HG02943 (cell line): ENCODE results near the gene FMNL2.

Source experiments
- ATAC-seq: cut with Tn5 transposase; IDR thresholded peaks from one replicate; pipeline ENCODE4 v1.9.1; 2021; ENCODE audit warnings: mild to moderate bottlenecking, low read depth, moderate library complexity; ENCODE audit not compliant: unreplicated experiment

Gene FMNL2

DNA sequence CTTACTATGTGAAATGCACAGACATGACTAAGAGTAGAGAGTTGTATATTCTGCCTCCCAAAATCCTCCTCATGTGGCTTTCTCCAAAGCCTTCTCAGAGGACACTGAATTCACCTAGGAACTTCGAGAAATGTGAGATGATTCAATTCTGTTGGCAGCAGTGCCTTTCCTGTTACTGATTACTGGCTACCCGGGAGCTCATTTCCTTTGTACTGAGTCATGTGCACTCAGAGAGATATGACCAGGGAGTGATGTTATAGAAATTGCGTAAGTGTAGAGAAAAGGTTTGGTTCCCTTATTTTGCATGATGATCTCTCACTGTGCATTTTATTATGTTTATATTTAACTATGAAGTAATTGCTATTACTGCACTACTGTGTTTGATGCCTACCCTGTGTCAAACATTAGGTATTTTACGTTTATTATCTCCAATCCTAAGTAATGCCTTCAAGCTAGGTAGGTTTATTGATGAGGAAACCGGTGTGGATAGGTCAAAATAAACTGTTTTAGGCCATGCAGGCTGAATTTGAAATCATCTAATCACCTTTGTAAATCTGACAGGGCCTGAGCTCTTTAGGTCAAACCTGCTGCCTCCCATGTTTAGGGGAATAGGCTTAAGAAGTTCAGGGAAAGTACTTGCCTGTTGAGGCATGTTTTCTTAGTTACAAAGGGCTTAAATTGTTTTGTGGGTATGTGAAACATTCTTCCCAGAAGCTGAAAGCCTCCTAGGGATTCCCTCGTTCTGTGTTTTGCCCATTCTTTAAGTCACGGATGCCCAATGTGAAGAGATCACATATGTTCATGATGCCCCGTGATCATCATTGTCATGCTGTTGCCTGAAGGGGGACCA is 86.8 kb downstream of the FMNL2 start:
- peak; percentile 89 for ATAC-seq

DNA sequence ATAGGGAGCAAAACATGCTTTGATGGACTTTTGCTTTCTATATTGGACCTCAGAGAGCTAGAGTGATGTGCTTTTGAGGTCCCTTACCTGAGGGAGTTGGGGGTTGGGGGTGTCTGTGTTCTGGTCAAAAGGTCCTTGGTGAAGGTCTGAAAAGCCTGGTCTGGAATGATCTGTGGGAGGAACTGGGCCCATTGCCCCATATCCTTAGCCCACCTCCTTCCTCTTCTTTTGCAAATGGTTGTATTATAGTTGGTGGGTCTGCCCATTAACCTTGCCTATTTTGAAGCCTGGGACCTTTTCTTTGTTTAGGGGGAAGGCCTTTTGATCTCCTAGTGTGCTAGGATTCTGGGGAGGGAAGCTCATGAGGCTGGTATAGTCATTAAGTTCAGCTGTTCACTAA is 88.7 kb downstream of the FMNL2 start:
- no peak for ATAC-seq

DNA sequence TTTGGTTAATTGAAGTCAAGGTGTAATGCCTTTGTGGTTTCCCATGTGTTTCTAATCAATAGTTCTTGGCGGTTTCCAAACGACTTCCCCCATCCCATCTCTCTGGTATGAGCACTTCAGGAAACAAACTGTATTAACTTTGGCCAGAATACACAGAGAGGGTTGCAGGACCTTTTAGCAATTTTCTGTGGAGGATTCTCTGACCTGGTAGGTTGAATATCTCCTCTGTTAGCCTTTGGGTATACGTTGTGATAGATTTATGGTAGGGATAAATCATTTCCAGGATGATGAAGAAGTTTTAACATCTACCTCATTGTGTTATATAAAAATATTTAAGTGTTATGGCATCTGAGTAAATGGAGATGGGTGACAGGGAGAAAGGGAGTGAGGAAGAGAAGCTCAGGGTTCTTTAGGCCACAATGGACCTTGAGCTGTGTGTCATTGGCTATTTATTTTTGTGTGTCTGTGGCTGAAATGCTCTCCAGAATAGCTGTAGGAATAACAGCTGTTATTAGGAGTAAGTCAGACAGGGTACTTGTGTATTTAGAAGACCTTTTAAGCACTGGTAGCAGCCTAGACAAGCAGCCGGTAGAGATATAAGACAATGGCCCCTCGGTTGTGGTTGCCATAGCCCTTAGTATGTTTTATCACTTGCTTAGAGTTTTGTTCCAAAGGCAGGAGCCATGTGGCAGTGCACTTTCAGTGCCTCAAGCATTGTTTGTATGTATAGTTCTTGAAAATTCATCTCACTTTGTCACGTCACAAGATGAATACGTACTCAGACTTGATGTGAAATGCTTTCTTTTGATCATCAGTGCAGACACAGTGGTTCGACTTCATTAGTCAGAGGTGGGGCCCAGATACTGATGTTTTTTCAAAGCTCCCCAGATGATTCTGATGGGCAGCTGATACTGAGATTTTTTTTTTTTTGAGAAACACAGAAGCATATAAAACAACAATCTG is 91.1 kb downstream of the FMNL2 start:
- ATAC-seq: no peak

DNA sequence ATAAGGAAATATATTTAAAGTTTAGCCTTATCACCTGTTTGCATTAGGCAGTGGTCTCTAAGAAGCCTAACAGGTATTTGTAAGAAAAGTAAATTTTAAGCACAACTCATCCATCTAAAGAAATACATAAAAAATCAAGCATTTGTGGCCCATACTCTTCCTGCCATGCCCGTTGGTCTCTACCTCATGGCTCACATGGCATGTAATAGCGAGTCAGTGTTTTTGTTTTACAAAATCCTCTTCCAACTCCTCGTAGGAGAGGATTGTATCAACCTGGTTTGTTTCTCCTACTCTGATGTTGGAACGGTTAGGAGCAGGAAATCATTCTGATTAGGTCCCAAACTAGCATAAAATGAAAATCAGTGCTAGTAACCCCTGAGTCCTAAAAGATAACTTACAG is 91.8 kb downstream of the FMNL2 start:
- ATAC-seq: no peak

DNA sequence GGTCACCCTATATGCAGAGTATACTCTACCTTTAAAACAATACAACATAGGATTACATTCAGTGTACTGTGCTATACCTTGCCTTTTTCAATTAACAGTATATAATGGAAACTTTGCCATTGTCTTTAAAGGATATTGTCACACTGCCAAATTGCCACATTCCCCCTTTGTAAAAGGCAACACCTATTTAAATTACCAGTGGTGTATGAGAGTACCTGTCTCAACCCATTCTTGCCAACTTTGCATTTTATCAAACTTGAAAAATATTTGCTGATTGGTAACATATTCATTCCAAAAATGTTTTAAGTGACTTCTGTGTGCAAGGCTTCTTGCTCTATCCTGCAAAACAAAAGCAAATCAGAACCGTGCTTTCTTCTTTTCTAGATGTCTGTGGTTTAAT is 92.9 kb downstream of the FMNL2 start:
- ATAC-seq: no peak

DNA sequence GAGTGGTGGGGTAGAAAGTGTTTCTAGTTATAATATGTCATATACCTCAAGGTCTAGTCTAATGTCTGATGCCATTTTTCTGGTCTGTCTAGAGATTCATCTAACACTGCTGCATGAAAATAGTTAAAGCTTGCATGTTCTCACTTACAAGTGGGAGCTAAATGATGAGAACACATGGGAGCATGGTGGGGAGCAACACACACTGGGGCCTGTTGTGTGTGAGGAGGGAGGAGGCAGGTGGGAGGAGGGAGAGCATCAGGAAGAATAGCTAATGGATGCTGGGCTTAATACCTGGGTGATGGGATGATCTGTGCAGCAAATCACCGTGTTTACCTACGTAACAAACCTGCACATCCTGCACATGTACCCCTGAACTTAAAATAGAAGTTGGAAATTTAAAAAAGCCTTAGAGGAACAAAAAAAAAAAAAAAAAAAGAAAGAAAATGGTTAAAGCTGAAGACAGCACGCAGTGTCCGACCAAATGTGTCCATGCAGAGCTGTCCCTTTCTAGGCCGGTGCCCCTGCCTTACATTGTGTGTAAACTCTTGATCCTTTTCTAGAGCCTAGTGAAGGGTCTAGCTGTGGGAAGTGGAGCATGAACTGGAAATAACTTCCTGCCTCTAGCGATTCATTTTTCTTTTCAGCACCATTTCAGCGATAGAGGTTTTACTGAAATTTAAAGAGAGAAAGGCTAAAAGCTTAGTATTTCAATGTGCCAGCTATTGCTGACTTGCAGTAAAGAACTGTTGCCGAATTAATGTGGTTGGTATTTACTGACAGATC is 94.0 kb downstream of the FMNL2 start:
- no peak for ATAC-seq

DNA sequence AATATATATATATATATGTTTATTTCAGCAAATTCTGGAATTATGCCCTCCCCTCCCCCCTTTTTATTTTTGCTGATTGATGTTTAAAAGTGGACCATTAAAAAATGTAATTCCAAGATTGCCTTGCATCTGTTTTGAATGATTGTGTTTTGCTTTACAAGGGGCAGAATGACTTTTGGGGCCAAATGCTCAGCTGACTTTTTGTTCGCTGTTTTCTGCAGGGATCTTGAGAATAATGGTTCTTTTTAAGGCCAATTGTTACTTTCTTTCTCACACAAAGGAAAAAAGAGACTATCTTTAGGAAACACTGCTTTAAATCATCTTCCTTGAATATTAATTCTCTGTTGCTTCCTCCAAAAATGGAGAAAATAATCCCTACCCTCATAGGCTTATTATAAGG is 95.9 kb downstream of the FMNL2 start:
- ATAC-seq: no peak

DNA sequence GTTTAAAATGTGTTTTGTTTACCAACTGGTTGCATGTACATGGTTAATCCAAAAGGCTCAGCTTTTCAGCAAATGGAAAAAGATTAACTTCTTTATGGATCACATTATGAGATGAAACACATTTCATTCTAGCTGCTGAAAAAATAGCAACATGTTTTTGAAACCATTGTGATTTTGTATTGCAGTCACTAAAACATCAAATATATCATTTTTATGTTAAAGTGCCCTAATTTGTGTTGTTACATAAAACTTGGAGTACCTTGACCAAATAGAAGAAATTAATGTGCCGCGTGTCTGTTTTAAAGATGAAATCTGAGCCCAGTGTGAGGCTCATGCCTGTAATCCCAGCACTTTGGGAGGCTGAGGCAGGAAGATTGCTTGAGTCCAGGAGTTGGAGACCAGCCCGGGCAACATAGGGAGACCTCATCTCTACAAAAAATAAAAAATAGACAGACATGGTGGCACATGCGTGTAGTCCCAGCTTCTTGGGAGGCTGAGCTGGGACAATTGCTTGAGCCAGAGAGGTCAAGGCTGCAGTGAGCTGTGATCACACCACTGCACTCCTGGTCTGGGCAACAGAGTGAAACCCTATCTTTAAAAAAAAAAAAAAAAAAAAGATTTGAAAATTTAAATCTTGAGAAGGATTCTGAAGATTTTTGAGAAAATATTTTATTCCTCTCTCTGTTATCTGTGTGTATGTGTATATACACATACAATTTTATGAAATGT is 96.6 kb downstream of the FMNL2 start:
- no peak for ATAC-seq

DNA sequence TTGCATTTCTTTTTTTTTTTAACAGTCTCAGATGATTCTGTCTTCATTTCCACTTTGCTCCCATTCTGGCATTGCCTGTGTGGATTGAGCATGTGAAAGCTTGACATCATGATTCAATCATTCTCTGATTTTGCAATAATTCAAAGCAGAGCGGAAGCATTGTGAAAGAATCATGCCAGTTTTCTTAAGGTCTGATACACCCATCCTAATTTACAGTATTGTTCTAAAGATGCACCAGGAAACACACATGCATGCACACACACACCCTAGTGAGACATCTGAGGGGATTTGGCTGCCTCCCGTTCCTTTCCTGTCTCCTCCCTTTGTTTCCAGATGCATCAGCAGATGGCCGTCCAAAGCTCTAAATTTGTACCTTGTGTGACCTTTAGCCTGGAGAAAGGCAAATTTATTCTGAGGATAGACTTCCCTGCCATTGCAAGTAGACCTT is 97.3 kb downstream of the FMNL2 start:
- no peak for ATAC-seq

DNA sequence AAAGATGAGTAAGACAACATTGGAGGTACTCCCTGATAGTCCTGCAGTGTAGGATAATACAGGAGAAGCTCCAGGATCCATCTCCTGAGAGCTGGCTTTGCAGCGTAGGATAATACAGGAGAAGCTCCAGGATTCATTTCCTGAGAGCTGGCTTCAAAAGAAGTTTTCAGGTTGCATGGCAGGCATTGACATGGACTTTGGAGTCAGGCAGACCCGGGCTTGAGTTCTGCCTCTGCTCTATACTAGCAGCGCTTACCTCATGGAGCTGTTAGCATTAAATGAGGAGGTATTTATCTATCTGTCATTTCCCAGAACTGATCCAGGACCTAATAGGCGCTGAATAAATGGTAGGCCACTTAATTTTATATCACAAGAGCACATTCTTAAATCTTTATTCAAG is 97.8 kb downstream of the FMNL2 start:
- ATAC-seq: no peak

DNA sequence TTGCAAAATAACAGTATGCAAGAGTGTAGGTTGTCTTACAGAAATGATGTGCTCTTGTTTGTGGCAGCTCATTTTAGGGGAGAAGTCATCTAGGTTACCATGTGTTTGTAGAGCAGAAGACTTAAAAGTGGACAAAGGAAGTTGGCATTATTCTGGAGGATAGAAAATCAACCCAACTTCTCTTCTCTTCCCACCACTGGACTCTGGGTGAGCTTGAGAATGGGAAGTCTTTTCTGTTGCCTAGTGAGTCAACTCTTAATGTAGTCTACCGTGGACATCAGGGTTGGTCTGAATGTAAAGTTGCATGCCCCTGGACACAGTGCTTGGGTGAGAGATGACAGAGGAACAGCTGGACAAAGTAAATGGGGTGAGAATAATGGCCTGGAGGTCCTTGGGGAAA is 98.3 kb downstream of the FMNL2 start:
- no peak for ATAC-seq

DNA sequence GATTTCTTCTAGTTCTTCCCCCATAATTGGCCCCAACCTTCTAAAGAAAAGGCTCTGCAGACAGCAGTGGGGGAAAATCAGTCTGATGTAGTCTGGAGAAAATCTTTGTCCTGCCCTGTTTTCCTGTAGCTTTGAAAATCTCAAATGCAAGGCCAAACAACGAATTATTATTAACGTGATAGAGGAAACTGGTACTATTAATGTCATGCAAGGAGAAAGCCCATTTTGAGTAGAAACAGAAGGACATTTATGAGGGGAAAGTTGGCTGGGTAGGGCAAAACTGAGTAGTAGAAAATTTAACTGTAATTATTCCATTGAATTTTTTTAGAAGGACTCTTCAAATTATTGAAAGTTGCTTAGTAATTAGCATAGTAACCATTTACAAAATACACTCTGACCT is 98.8 kb downstream of the FMNL2 start:
- no peak for ATAC-seq

DNA sequence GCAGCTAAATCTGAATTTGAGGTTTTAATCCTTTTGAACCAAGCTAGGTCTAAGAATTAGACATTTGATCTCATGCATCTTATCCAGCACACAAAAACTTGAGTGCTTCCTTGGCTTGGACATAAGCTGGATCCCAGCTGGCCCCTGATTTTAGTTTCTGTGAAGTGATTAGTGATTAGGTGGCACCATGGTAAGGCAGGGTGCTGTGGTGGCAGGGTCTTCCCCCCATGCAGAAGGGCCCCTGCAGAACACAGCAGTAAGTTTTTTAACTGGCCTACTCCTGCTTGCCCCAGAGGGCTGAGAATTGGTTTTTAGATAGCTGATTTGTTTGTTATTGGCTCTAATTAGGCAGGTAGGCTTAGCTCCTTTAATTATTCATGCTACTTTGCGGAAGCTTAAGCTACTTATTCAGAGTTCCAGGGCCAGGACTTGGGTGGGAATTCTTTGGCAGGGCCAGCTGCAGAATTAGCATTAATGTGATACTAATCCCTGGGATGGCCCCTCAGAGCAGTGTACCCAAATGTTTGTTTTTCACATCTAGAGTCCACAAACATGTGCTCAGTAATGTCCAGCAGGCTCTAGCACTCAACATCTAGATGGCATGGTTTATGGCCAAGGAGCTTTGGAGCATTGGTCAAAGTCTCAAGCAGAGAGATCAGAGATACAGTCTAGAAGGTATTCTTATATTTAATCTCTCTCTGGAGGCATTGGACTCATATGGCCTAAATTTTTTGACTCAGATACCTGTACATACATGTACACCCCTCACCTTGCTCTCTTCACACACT is 99.6 kb downstream of the FMNL2 start:
- no peak for ATAC-seq

DNA sequence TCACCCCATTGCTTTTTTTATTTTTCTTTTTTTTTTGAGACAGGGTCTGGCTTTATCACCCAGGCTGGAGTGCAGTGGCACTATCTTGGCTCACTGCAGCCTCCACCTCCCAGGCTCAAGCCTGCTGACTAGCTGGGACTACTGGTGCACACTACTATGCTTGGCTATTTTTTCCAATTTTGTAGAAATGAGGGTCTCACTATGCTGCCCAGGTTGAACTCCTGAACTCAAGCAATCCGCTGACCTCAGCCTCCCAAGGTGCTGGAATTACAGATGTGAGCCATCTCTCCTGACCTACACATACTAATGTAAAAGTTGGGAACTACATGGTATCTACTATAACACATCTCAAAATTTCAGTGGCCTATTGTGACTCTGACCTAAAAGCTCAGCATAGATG is 101.2 kb downstream of the FMNL2 start:
- ATAC-seq: no peak

DNA sequence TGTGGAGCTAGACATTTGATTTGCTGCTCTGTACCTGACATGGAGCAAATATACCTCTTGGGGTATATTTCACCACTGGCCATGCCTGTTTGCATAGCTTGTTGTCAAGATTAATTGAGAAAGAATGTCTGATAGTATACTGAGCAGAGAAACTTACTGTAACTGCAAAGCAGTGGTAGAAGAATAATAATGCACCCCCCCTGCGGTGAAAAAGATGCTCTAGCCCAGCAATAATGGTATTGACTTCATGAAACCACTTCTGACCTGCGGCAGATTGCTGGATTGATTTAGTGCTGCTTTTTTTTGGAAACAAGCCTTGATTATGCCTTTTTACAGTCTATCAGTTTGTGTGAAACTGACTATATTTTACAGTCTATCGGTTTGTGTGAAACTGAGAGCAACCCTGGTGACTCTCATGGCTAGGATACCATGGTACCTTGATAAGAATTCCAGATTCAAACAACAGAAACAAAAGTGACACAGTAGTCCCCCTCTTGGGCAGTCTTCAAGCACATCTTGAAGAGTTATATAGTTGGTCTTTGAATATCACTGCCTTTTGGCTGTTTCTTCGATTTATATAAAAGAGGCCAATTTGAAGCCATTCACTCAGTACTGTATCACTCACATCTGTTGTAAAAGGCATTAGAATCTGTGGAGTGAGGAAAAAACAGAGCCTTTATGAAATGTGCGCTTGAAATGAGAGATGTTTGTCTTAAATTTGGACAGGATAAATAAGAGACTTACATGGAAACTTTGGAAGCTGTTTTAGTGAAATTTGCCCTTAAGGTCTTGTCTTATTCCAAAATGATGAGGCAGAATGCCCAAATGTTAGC is 102.5 kb downstream of the FMNL2 start:
- ATAC-seq: no peak

DNA sequence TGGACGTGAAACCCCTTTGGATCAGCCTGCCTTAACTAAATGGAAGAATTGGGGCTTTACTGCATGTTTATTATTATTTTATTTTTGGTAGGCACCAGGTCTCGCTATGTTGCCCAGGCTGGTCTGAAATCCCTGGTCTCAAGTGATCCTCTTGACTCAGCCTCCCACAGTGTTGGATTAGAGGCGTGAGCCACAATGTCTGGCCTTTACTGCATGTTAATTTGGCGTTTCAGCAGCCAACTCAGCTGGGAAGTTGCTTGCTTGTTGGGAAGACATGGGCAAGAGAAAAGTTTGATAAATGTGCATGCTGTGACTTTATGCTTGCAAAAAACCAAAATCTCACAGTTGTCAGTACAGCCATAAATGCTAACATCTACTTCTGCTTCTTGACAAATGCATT is 105.1 kb downstream of the FMNL2 start:
- ATAC-seq: no peak

DNA sequence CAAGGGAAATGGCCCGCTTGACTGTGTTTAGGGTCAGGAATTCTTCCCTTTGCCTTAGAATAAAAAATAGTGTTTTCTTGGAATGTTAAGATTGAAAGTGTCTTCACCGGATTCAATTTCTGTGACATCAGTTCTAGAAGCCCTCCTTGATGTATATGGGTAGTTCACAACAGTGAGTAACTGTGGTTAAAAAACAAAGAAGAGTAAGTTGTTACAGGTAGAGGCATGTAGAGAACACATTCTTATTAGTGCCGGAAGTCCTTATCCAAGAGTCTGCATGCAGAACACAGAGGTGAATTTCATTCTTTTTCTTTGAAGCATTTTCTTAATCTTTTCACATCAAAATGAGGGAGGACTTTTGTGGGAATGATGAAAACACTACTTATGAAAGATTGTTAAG is 105.5 kb downstream of the FMNL2 start:
- no peak for ATAC-seq

DNA sequence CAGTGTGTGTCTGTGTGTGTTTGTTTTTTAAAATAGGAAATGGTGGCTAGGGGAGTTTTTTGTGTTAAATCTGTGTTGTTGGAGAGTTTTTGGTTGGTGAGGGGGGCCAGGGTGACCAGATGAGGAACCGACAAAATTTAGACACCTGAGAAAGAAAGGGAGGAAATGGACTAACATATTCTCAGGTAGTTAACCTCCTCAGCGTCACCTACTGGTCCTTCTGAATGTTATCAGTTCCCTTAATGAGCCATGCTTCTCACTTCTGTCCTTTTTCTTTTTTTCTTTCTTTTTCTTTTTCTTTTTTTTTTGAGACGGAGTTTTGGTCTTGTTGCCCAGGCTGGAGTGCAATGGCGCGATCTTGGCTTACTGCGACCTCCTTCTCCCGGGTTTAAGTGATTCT is 107.0 kb downstream of the FMNL2 start:
- no peak for ATAC-seq
